ENCODE measurements around the gene TPRX2.
"Not testable (repeated sequence)": the region's sequence is repeated elsewhere in the genome, so short reads cannot be mapped to it uniquely, and the experiment has no call there.

TPRX2 gene

DNA sequence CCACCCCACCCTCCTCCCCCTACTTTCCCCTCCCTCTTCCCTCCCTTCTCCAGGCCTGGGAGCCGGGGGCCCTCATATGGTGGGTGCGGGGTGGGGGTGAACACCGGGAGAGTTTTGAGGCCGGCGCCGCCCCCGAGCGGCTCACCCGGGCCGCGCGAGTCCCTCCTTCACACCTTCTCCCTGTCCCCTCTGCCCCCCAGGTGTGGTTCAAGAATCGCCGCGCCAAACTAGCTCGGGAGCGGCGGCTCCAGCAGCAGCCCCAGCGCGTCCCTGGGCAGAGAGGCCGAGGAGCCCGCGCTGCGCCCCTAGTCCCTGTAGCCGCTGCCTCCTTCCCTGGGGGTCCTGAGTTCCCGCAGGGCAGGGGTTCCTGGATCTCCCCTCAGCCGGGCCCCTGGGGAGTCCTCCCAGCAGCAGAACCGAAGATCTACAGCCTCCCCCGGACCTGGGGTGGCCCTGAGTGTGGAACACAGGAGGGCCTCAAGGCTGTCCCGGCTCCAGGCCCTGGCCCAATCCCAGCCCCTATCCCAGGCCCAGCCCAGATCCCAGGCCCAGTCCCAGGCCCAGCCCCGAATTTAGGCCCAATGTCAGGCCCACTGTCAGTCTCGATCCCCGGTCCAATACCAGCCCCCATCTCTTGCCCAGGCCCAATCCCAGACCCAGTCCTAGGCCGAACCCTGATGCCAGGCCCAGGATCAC lies 1.7 kb downstream of the TPRX2 start:
- H3K27me3 ChIP-seq (ENCODE audit: control insufficient read depth, insufficient read depth, low read length, poor library complexity, severe bottlenecking), result no peaks in the 10 kb centered on the region
- no peaks in the 10 kb centered on the region for H3K36me3 ChIP-seq (ENCODE audit: control insufficient read depth, insufficient read depth, low read length)
- no peak overlapping the region for H3K4me3 ChIP-seq (ENCODE audit: insufficient read depth, low read depth, low read length)
- H3K27ac ChIP-seq (ENCODE audit: insufficient read depth, low read depth, low read length, poor library complexity, severe bottlenecking), result no peak overlapping the region
- WGBS, 2 experiments, result 94% methylated on average over 33 to 34 of the region's 34 CpGs
- no peaks in the 10 kb centered on the region for H3K4me1 ChIP-seq (ENCODE audit: control insufficient read depth, insufficient read depth, low read length)
- no peaks in the 10 kb centered on the region for H3K9me3 ChIP-seq (ENCODE audit: control insufficient read depth, low read length)

DNA sequence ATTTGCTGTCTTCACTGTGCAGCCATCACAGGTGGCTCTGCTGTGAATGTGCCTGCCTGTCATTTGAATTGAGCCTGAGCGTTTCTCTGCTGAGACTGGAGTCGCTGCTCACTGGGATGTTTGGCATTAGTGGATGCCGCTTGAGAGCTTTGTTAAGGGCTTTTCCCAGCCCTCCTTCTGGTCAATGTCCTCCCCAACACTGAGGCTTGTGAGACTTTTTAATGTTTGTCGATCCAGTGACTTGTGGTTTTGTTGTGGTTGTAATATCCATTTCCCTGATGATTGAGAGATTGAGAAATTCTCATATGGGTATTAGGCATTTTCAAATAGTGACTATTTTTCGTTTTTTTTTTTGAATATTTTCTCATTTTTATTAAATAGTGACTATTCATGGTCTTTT lies 2.6 kb downstream of the TPRX2 start:
- no peaks in the 10 kb centered on the region for H3K9me3 ChIP-seq (ENCODE audit: control insufficient read depth, low read length)
- 96% methylated on average over 4 of the region's 5 CpGs for WGBS, 2 experiments

DNA sequence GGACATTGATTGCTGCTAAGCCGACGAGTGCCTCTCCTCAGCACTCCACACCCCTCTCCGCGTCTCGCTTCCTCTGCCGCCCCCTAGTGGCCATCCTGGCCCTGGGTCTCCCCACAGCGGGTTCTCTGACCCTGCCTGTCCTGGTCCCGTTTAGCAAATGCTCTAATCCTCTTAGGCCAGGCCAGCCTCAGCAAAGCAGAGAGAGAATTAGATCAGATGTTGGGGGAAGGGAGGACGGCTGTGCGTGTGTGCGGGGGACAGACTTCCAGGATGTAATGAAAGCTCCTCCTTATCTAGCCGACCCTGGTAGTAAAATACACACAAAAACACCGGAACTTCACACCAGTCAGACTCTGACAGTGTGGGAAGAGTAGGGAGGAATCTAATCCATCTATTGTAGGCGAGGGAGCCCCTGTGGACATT lies 4.5 kb downstream of the TPRX2 start:
- Histone ChIP-seq H3K4me1 (ENCODE audit: control insufficient read depth, insufficient read depth, low read length) (no peaks in the 10 kb centered on the region), H3K9me3 (ENCODE audit: control insufficient read depth, low read length) (no peaks in the 10 kb centered on the region), H3K36me3 (ENCODE audit: control insufficient read depth, insufficient read depth, low read length) (no peaks in the 10 kb centered on the region), H3K4me3 (ENCODE audit: insufficient read depth, low read depth, low read length) (no peak overlapping the region), H3K27ac (ENCODE audit: insufficient read depth, low read depth, low read length, poor library complexity, severe bottlenecking) (peak overlapping the region; percentile 84), H3K27me3 (ENCODE audit: control insufficient read depth, insufficient read depth, low read length, poor library complexity, severe bottlenecking) (no peaks in the 10 kb centered on the region)
- 11 to 16% methylated on average over 13 to 14 of the region's 14 CpGs for WGBS, 2 experiments

More for the DNA sequence above, 2.6 kb downstream of the TPRX2 start:
- Histone ChIP-seq H3K36me3 (ENCODE audit: control insufficient read depth, insufficient read depth, low read length) (no peaks in the 10 kb centered on the region), H3K27me3 (ENCODE audit: control insufficient read depth, insufficient read depth, low read length, poor library complexity, severe bottlenecking) (no peaks in the 10 kb centered on the region), H3K4me1 (ENCODE audit: control insufficient read depth, insufficient read depth, low read length) (no peaks in the 10 kb centered on the region), H3K4me3 (ENCODE audit: insufficient read depth, low read depth, low read length) (no peak overlapping the region), H3K27ac (ENCODE audit: insufficient read depth, low read depth, low read length, poor library complexity, severe bottlenecking) (no peak overlapping the region)

DNA sequence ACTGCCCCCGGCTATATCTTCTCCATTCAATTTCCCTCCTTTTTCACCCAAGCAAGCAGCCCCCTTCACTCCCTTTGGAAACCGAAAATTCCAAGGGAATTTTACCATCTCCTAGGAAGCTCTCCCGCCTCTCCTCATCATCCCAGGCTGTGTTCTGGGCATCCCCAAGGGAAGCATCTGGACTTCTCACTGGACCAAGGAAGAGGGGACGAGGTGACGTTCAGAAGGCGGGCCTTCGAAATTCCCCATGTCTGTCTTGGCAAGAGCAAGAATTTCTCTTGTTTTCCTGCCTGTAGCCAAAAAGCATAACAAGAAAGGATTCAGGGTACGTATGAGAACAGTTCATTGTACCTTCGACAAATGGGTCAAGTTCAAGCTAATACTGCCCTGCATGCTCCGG lies 6.1 kb downstream of the TPRX2 start:
- WGBS, 2 experiments, result 80 to 85% methylated on average over 9 to 10 of the region's 10 CpGs
- Histone ChIP-seq H3K4me3 (ENCODE audit: insufficient read depth, low read depth, low read length) (no peak overlapping the region), H3K4me1 (ENCODE audit: control insufficient read depth, insufficient read depth, low read length) (no peaks in the 10 kb centered on the region), H3K36me3 (ENCODE audit: control insufficient read depth, insufficient read depth, low read length) (no peaks in the 10 kb centered on the region), H3K27ac (ENCODE audit: insufficient read depth, low read depth, low read length, poor library complexity, severe bottlenecking) (no peak overlapping the region), H3K27me3 (ENCODE audit: control insufficient read depth, insufficient read depth, low read length, poor library complexity, severe bottlenecking) (no peaks in the 10 kb centered on the region), H3K9me3 (ENCODE audit: control insufficient read depth, low read length) (no peaks in the 10 kb centered on the region)

DNA sequence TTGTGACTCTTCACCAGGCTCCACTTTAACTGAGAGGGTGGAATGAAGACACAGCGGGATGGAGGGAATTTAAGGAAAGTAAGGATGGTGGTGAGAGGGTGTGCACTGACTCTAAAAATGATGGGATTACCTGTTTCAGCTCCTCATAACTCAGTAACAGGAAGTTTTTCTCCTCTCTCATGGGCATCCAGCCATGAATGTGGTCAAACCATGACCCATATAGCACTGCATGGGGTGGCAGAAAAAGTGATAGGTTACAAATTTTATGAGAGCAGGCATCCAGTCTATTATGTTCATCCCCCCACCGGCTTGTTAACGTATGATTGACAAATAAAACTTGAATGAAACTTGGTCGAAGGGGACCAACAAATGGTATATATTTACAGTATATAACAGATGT lies 19.9 kb downstream of the TPRX2 start:
- no peaks in the 10 kb centered on the region for H3K36me3 ChIP-seq (ENCODE audit: control insufficient read depth, insufficient read depth, low read length)
- no peaks in the 10 kb centered on the region for H3K27me3 ChIP-seq (ENCODE audit: control insufficient read depth, insufficient read depth, low read length, poor library complexity, severe bottlenecking)
- no peaks in the 10 kb centered on the region for H3K4me1 ChIP-seq (ENCODE audit: control insufficient read depth, insufficient read depth, low read length)
- no peak overlapping the region for H3K4me3 ChIP-seq (ENCODE audit: insufficient read depth, low read depth, low read length)
- WGBS, 2 experiments, result 69 to 71% methylated on average over 4 of the region's 4 CpGs
- no peaks in the 10 kb centered on the region for H3K9me3 ChIP-seq (ENCODE audit: control insufficient read depth, low read length)
- H3K27ac ChIP-seq (ENCODE audit: insufficient read depth, low read depth, low read length, poor library complexity, severe bottlenecking), result no peak overlapping the region

DNA sequence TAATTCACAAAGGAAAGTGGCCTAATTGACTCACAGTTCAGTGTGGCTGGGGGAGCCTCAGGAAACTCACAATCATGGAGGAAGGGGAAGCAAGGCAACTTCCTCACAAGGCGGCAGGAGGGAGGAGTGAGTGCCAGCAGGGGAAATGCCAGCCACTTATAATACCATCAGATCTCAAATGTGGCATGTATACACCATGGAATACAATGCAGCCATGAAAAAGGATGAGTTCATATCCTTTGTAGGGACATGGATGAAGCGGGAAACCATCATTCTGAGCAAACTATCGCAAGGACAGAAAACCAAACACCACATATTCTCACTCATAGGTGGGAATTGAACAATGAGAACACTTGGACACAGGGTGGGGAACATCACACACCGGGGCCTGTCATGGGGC lies 20.4 kb downstream of the TPRX2 start:
- not testable (repeated sequence) for H3K9me3 ChIP-seq (ENCODE audit: control insufficient read depth, low read length); H3K4me1 ChIP-seq (ENCODE audit: control insufficient read depth, insufficient read depth, low read length); H3K27me3 ChIP-seq (ENCODE audit: control insufficient read depth, insufficient read depth, low read length, poor library complexity, severe bottlenecking); H3K4me3 ChIP-seq (ENCODE audit: insufficient read depth, low read depth, low read length); H3K36me3 ChIP-seq (ENCODE audit: control insufficient read depth, insufficient read depth, low read length); H3K27ac ChIP-seq (ENCODE audit: insufficient read depth, low read depth, low read length, poor library complexity, severe bottlenecking)
- 47 to 50% methylated on average over 2 to 3 of the region's 4 CpGs for WGBS, 2 experiments

DNA sequence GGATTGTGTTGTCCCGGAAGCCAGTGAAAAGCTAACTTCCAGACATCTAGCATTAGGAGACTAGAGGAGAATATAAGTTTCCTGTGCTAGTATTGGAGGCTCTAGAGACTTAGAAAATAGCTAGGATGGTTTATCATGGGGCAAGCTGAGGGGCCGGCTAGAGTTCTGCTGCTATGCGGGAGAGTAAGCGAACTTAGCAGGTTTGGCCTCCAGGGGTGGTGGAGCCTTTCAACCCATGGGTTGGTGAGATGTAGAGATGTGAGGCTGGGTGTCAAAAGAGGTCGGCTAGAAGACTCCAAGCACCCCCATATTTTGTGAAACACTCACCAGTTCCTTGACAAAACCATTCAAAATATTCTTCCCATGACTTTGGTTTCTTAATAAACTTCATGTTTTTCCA lies 22.7 kb downstream of the TPRX2 start:
- Histone ChIP-seq H3K4me1 (ENCODE audit: control insufficient read depth, insufficient read depth, low read length) (no peaks in the 10 kb centered on the region), H3K36me3 (ENCODE audit: control insufficient read depth, insufficient read depth, low read length) (no peaks in the 10 kb centered on the region), H3K9me3 (ENCODE audit: control insufficient read depth, low read length) (no peaks in the 10 kb centered on the region), H3K27ac (ENCODE audit: insufficient read depth, low read depth, low read length, poor library complexity, severe bottlenecking) (no peak overlapping the region), H3K27me3 (ENCODE audit: control insufficient read depth, insufficient read depth, low read length, poor library complexity, severe bottlenecking) (no peaks in the 10 kb centered on the region), H3K4me3 (ENCODE audit: insufficient read depth, low read depth, low read length) (no peak overlapping the region)
- WGBS, 2 experiments, result 75 to 77% methylated on average over 5 of the region's 5 CpGs

DNA sequence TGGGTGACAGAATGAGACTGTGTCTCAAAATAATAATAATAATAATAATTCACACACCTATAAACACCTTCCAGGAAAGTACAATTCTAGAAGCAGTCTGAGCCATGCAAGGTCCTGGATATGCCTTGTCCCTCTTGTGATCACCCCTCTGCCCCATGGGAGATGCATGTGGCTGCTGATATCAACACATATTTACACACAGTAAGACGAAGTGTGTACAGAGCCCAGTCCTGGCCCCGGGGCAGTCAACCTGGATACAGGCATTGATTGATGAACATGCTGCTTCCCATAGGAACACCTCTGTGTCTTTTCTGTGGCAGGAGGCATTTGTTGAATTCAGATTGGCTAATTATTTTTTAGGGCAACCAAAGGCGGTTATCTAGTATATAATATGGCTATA lies 23.9 kb downstream of the TPRX2 start:
- no peak overlapping the region for H3K27ac ChIP-seq (ENCODE audit: insufficient read depth, low read depth, low read length, poor library complexity, severe bottlenecking)
- no peak overlapping the region for H3K4me3 ChIP-seq (ENCODE audit: insufficient read depth, low read depth, low read length)
- 95 to 96% methylated on average over 2 to 3 of the region's 3 CpGs for WGBS, 2 experiments
- no peaks in the 10 kb centered on the region for H3K27me3 ChIP-seq (ENCODE audit: control insufficient read depth, insufficient read depth, low read length, poor library complexity, severe bottlenecking)
- H3K9me3 ChIP-seq (ENCODE audit: control insufficient read depth, low read length), result no peaks in the 10 kb centered on the region
- H3K4me1 ChIP-seq (ENCODE audit: control insufficient read depth, insufficient read depth, low read length), result no peaks in the 10 kb centered on the region
- no peaks in the 10 kb centered on the region for H3K36me3 ChIP-seq (ENCODE audit: control insufficient read depth, insufficient read depth, low read length)

DNA sequence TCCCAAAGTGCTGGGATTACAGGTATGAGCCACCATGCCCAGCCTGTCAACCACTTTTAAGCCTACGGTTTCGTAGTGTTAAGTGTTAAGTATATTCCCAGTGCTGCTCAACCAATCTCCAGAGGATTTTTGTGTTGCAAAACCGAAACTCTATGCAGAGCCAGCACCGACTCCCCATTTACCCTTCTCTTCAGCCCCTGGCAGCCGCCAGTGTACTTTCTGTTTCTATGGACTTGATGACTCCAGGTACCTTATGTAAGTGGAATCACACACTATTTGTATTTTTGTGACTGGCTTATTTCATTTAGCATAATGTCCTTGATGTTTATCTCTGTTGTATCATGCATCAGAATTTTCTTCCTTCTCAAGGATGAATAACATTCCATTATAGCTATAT lies 26.0 kb downstream of the TPRX2 start:
- Histone ChIP-seq H3K9me3 (ENCODE audit: control insufficient read depth, low read length) (no peaks in the 10 kb centered on the region), H3K4me3 (ENCODE audit: insufficient read depth, low read depth, low read length) (no peak overlapping the region), H3K27me3 (ENCODE audit: control insufficient read depth, insufficient read depth, low read length, poor library complexity, severe bottlenecking) (no peaks in the 10 kb centered on the region), H3K4me1 (ENCODE audit: control insufficient read depth, insufficient read depth, low read length) (no peaks in the 10 kb centered on the region), H3K27ac (ENCODE audit: insufficient read depth, low read depth, low read length, poor library complexity, severe bottlenecking) (no peak overlapping the region), H3K36me3 (ENCODE audit: control insufficient read depth, insufficient read depth, low read length) (no peaks in the 10 kb centered on the region)
- WGBS, 2 experiments, result 87 to 95% methylated on average over 5 of the region's 5 CpGs

DNA sequence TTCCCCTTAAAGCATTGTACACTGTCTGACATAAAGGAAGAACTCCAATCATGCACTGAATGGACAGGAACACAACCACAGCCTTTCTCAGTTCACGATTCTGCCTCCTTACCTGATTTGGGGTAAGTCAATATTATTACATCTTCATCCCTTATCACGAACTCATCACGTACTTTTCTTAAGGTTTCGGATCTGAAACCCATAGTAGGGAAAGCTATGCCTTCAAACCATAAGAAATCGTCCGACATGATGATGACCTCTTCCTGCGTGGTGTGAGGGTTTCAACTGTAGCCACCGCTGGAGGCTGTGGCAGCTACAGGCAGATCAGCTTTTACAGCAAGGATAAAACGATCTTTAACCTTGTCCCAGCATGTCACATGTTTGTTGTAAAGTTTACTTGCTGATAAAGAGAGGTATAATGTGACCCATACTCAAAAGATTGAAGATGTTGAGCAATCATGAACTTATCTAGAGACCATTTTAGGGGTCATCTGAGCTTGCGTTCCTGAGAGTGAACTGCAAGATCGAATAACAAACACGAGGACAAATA lies 27.1 kb downstream of the TPRX2 start, which contains the start of gene SULT2A1:
Gene SULT2A1, minus strand, starts transcription at position 306 of the 550 bp plus-strand sequence. Its CDS starts 58 bp downstream, at position 248.
- 84 to 88% methylated on average over 12 of the region's 12 CpGs for WGBS, 2 experiments
- Histone ChIP-seq H3K27ac (ENCODE audit: insufficient read depth, low read depth, low read length, poor library complexity, severe bottlenecking) (no peak within 1 kb of the TSS), H3K4me3 (ENCODE audit: insufficient read depth, low read depth, low read length) (no peak within 1 kb of the TSS)

More for the DNA sequence above, 27.1 kb downstream of the TPRX2 start, which contains the start of gene SULT2A1:
- no peaks in the 10 kb centered on the region for H3K9me3 ChIP-seq (ENCODE audit: control insufficient read depth, low read length)
- H3K4me1 ChIP-seq (ENCODE audit: control insufficient read depth, insufficient read depth, low read length), result no peaks in the 10 kb centered on the region
- H3K27me3 ChIP-seq (ENCODE audit: control insufficient read depth, insufficient read depth, low read length, poor library complexity, severe bottlenecking), result no peaks in the 10 kb centered on the region
- H3K36me3 ChIP-seq (ENCODE audit: control insufficient read depth, insufficient read depth, low read length), result no peaks in the 10 kb centered on the region
